MM.1S (cell line): ENCODE results near the gene AKR1B15.

ENCODE experiments used
- EZH2phosphoT487 ChIP-seq: fragments of 300-600 bp; sonication (generic); IDR thresholded peaks from 2 replicates; pipeline ENCODE4 v1.6.1; 2018; ENCODE audit warnings: antibody characterized with exemption, low read length
- TF ChIP-seq, protein P1 (sequence below): fragments of 300-600 bp; sonication (generic); IDR thresholded peaks from 2 replicates; pipeline ENCODE4 v1.5.1; 2016; ENCODE audit warnings: antibody characterized with exemption, low read length, mixed read lengths

- TF ChIP-seq, protein P1, sequence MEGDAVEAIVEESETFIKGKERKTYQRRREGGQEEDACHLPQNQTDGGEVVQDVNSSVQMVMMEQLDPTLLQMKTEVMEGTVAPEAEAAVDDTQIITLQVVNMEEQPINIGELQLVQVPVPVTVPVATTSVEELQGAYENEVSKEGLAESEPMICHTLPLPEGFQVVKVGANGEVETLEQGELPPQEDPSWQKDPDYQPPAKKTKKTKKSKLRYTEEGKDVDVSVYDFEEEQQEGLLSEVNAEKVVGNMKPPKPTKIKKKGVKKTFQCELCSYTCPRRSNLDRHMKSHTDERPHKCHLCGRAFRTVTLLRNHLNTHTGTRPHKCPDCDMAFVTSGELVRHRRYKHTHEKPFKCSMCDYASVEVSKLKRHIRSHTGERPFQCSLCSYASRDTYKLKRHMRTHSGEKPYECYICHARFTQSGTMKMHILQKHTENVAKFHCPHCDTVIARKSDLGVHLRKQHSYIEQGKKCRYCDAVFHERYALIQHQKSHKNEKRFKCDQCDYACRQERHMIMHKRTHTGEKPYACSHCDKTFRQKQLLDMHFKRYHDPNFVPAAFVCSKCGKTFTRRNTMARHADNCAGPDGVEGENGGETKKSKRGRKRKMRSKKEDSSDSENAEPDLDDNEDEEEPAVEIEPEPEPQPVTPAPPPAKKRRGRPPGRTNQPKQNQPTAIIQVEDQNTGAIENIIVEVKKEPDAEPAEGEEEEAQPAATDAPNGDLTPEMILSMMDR = no peak
- no peak for TF ChIP-seq EZH2phosphoT487
Measured at GRCh38 chr7:134589491-134589941, 40.6 kb downstream of the AKR1B15 start.
